Measurements from ENCODE around the gene PLAC8L1. TPM values are rescaled to one million over a fixed set of nuclear protein-coding genes. Genes with fewer than 3 reads are reported as not detected.

The PLAC8L1 gene
- polyA plus RNA-seq, 1 experiment = 0.33 TPM

DNA sequence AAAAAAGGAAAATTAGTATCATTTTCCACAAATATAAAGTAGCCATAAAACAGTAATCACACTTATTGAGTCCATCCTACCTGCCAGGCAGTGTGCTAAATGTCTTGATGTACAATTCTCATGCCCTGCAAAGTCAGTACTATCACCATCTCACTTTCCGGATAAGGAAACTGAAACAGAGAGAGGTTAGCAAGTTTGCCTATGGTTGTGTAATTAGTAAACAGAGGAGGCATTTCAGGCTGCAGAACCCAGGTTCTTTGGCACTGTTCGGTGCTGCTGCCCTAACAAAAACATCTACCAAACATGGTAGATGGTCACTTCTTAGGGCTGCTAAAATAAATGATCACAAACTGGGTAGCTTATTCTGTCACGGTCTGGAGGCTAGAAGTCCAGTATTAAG is 22.6 kb downstream of the PLAC8L1 start:
- POLR2A ChIA-PET = no interaction called here
- CTCF ChIA-PET = no interaction called here
- Histone ChIP-seq H3K36me3 (ENCODE audit: control insufficient read depth, insufficient read depth, low read length) (no peaks in the 10 kb centered on the region), H3K4me3 (ENCODE audit: low read depth, low read length) (no peak overlapping the region), H3K27me3 (ENCODE audit: control insufficient read depth, insufficient read depth, low read length) (no peaks in the 10 kb centered on the region)
- no peak for DNase-seq (ENCODE audit: low read depth)
- TF ChIP-seq, protein P1, sequence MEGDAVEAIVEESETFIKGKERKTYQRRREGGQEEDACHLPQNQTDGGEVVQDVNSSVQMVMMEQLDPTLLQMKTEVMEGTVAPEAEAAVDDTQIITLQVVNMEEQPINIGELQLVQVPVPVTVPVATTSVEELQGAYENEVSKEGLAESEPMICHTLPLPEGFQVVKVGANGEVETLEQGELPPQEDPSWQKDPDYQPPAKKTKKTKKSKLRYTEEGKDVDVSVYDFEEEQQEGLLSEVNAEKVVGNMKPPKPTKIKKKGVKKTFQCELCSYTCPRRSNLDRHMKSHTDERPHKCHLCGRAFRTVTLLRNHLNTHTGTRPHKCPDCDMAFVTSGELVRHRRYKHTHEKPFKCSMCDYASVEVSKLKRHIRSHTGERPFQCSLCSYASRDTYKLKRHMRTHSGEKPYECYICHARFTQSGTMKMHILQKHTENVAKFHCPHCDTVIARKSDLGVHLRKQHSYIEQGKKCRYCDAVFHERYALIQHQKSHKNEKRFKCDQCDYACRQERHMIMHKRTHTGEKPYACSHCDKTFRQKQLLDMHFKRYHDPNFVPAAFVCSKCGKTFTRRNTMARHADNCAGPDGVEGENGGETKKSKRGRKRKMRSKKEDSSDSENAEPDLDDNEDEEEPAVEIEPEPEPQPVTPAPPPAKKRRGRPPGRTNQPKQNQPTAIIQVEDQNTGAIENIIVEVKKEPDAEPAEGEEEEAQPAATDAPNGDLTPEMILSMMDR (IDR thresholded peaks at IDR 0.05; ENCODE audit: insufficient read depth, low read depth, low read length) = no peak

DNA sequence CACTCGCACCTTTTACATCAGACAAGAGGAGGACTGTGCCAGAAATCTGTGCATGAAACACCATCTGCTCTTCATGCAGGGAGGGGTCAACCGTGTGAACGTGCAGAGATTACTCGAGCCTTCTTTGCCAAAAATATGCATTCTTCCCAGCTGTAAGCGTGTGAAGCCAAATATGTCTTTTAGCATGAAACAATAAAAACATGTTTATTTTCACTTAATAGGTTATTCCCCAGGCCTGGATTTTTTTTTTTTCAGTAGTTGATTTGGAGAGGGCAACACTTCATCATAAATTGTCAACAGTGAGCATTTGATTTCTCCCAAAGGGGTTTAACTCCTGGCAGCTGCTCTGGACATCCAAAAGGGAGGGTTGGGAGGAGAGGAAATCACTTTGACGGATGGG is 23.8 kb downstream of the PLAC8L1 start:
- Histone ChIP-seq H3K27me3 (ENCODE audit: control insufficient read depth, insufficient read depth, low read length) (no peaks in the 10 kb centered on the region; the same call in 1 of the 2 replicates), H3K4me3 (ENCODE audit: low read depth, low read length) (no peak overlapping the region), H3K36me3 (ENCODE audit: control insufficient read depth, insufficient read depth, low read length) (no peaks in the 10 kb centered on the region)
- DNase-seq (ENCODE audit: low read depth) = no peak
- ChIA-PET CTCF (no interaction called here), POLR2A (no interaction called here)
- TF ChIP-seq, protein P1 (IDR thresholded peaks at IDR 0.05; ENCODE audit: insufficient read depth, low read depth, low read length) = no peak

DNA sequence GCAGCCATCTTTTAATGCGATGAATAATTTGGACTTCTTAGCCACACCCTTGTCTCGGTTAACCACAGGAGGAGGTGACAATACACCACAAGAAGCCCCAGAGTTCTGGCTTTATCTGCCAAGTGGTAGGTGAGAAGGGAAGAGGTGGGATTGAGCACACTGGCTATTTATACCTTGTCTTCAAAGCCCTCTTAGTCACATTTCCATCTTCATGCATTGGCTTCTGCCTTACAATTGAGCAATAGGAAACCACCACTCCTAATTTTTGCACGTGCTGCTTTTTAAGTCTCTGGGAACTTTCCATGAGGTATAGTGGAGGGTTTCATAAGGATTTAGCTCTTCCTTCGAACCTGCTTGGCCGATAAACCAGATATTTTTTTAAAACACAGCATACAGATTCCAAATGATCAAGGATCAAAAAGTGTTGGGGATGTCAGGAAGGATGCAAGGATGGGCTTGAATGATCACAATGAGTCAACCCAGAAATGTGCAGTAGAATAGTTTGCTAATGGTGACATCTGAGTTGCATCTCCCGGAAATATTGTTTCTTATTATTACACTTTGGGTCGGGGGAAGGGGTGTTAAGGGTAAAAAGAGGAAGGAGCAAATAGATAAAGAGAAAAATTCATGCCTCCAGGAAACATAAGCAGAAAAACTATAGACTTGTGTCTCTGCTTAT is 25.5 kb downstream of the PLAC8L1 start:
- H3K27me3 ChIP-seq (ENCODE audit: control insufficient read depth, insufficient read depth, low read length) = no peaks in the 10 kb centered on the region; the same call in 1 of the 2 replicates
- TF ChIP-seq, protein P1 (IDR thresholded peaks at IDR 0.05; ENCODE audit: insufficient read depth, low read depth, low read length) = no peak
- no peak overlapping the region for H3K4me3 ChIP-seq (ENCODE audit: low read depth, low read length)
- POLR2A ChIA-PET = no interaction called here
- CTCF ChIA-PET = no interaction called here
- DNase-seq (ENCODE audit: low read depth) = no peak
- no peaks in the 10 kb centered on the region for H3K36me3 ChIP-seq (ENCODE audit: control insufficient read depth, insufficient read depth, low read length)

DNA sequence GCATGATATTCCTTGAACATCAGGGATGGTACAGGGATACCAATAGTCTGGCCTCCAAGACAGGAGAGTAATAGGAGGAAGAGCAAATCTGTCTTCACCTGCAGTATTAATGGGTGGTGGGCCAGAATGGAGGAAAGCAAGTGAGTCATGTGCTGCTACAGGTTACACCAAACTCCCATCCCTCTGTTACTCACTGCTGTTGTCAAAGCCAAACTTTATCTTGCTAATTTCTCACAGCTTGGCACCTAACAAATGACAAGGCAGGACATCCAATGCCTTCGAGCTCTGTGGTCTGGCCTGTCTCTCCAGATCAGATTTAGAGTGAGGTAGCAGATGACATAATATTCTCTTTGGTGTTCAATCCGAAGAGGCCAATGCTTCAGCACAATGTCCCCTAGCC is 26.8 kb downstream of the PLAC8L1 start:
- H3K36me3 ChIP-seq (ENCODE audit: control insufficient read depth, insufficient read depth, low read length) = no peaks in the 10 kb centered on the region
- DNase-seq (ENCODE audit: low read depth) = no peak
- ChIA-PET CTCF (no interaction called here), POLR2A (no interaction called here)
- no peaks in the 10 kb centered on the region; the same call in 1 of the 2 replicates for H3K27me3 ChIP-seq (ENCODE audit: control insufficient read depth, insufficient read depth, low read length)
- no peak overlapping the region for H3K4me3 ChIP-seq (ENCODE audit: low read depth, low read length)
- TF ChIP-seq, protein P1 (IDR thresholded peaks at IDR 0.05; ENCODE audit: insufficient read depth, low read depth, low read length) = no peak

DNA sequence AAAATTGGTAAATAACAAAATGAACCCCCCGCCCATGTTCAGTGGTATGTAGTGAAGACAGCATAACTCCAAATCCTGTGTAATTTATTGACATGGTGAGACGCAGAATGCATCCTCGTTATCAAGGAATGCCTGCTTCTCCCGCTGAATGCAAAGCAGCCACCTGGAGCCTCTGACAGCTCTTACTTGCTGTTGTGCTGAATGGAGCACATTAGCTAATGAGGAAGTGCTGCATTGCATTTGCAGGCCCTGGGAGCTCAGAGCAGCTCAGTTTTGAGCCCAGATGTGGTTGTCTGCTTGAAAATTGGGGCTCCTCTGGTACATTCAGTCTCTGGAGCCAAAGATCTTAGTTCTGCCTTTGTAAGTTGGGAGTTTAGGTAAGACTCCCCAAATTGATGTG is 28.9 kb downstream of the PLAC8L1 start:
- TF ChIP-seq, protein P1 (IDR thresholded peaks at IDR 0.05; ENCODE audit: insufficient read depth, low read depth, low read length) = no peak
- POLR2A ChIA-PET = no interaction called here
- DNase-seq (ENCODE audit: low read depth) = no peak

More for the DNA sequence above, 28.9 kb downstream of the PLAC8L1 start:
- H3K36me3 ChIP-seq (ENCODE audit: control insufficient read depth, insufficient read depth, low read length) = no peaks in the 10 kb centered on the region
- H3K27me3 ChIP-seq (ENCODE audit: control insufficient read depth, insufficient read depth, low read length) = peaks cover 6% of the 10 kb centered on the region
- no peak overlapping the region for H3K4me3 ChIP-seq (ENCODE audit: low read depth, low read length)
- CTCF ChIA-PET = interaction anchor here (1.5 kb wide), 1 partner anchor 11 kb away, joined by 3 read pairs; no protein-coding TSS in a partner anchor

All from BJ (cell line).